ENCODE measurements around the gene SBK1.

GRCh38 chr16:28311413-28311812, 19.1 kb downstream of the SBK1 start:
- TF ChIP-seq CTCF (IDR thresholded peaks at IDR 0.05; ENCODE audit: insufficient read depth, low read depth, low read length): no peak
- no peak for TF ChIP-seq EZH2 (IDR thresholded peaks at IDR 0.05; ENCODE audit: insufficient read depth, low read length)
